ENCODE data around the gene CDV3. TPM values are rescaled to one million over a fixed set of nuclear protein-coding genes. Genes with fewer than 3 reads are reported as not detected.

The CDV3 gene
- total RNA-seq, 2 donors from 2014 or later: 114 to 118 TPM

DNA sequence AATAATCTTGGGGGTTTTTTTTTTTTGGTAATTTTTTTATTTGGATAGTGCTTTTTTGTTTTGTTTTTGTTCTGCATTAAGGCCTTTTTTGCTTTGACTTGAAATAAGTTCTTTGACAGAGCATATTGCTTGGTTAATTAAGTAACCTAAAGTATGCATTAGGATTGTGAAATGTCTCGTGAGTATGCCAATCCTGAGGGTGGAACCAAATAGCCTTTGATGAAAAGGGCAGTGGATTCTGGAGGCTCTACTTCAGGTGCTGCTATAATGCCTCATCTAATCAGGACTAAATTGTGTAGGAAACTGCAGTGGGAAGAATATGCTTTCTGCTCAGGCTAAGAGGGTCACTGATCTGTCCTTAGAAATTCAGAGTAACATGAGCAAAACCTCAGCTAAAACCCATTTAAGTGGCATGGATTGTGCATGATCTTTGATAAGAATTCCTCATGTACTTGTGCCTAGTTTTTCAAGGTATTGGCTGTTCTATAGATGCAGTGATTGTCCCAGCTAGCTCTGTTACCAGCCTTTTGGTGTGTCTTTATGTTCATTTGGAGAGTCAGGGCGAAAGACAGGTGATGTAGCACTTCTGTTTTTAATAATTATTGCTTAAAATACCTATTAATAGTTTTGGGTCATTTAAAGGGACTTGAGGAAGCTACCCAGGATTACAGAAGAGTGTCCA, 15.4 kb downstream of the CDV3 start:
- Mint-ChIP-seq H3K36me3 (ENCODE audit: low read depth) (peaks cover 46% of the 10 kb centered on the region), H3K9me3 (no peaks in the 10 kb centered on the region), H3K4me3 (no peak overlapping the region), H3K4me1 (no peaks in the 10 kb centered on the region), H3K27ac (no peak overlapping the region), H3K27me3 (ENCODE audit: insufficient read depth) (no peaks in the 10 kb centered on the region)
- Histone ChIP-seq H3K4me1 (ENCODE audit: control insufficient read depth, insufficient read depth, low read length) (no peaks in the 10 kb centered on the region), H3K9ac (ENCODE audit: extremely low read depth, low read length, poor library complexity, severe bottlenecking) (no peak overlapping the region), H3K9me3 (ENCODE audit: control insufficient read depth, low read length) (no peaks in the 10 kb centered on the region), H3K27me3 (ENCODE audit: control insufficient read depth, insufficient read depth, low read length, poor library complexity, severe bottlenecking) (no peaks in the 10 kb centered on the region), H3K27ac (ENCODE audit: low read depth, low read length) (no peak overlapping the region), H3K36me3 (ENCODE audit: control insufficient read depth, insufficient read depth, low read length) (peaks cover 64% of the 10 kb centered on the region), H3K4me3 (ENCODE audit: low read length) (no peak overlapping the region)
- no peak for DNase-seq
- 80 to 95% methylated on average over 1 to 2 of the region's 2 CpGs for WGBS, 2 experiments (ENCODE audit: insufficient coverage in 1 of 2, insufficient read length in 1 of 2)
- TF ChIP-seq, protein P1, sequence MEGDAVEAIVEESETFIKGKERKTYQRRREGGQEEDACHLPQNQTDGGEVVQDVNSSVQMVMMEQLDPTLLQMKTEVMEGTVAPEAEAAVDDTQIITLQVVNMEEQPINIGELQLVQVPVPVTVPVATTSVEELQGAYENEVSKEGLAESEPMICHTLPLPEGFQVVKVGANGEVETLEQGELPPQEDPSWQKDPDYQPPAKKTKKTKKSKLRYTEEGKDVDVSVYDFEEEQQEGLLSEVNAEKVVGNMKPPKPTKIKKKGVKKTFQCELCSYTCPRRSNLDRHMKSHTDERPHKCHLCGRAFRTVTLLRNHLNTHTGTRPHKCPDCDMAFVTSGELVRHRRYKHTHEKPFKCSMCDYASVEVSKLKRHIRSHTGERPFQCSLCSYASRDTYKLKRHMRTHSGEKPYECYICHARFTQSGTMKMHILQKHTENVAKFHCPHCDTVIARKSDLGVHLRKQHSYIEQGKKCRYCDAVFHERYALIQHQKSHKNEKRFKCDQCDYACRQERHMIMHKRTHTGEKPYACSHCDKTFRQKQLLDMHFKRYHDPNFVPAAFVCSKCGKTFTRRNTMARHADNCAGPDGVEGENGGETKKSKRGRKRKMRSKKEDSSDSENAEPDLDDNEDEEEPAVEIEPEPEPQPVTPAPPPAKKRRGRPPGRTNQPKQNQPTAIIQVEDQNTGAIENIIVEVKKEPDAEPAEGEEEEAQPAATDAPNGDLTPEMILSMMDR (conservative IDR thresholded peaks at IDR 0.05): no peak

DNA sequence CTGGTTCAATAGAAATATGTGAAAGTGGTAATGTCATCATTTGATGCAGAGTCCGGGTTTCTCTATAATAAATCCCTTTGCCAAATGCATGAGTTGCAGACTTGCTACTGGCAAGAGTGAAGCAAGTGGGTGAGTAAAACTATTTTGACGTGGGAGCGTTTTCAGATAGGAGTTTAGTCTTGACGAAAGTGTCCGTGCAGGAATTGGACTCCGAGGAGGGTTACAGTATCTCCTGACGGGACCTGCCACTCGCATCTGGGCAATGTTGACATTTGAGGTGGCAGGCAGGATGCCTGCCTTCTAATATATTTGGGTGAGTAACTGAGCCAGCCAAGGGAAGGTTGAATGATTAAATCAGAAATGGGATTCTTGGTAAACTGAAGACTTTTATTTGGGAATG, 16.0 kb downstream of the CDV3 start:
- Histone ChIP-seq H3K4me1 (ENCODE audit: control insufficient read depth, insufficient read depth, low read length) (no peaks in the 10 kb centered on the region), H3K9ac (ENCODE audit: extremely low read depth, low read length, poor library complexity, severe bottlenecking) (no peak overlapping the region), H3K27ac (ENCODE audit: low read depth, low read length) (no peak overlapping the region), H3K36me3 (ENCODE audit: control insufficient read depth, insufficient read depth, low read length) (peaks cover 58% of the 10 kb centered on the region), H3K9me3 (ENCODE audit: control insufficient read depth, low read length) (no peaks in the 10 kb centered on the region), H3K27me3 (ENCODE audit: control insufficient read depth, insufficient read depth, low read length, poor library complexity, severe bottlenecking) (no peaks in the 10 kb centered on the region), H3K4me3 (ENCODE audit: low read length) (no peak overlapping the region)
- Mint-ChIP-seq H3K36me3 (ENCODE audit: low read depth) (peaks cover 45% of the 10 kb centered on the region), H3K27me3 (ENCODE audit: insufficient read depth) (no peaks in the 10 kb centered on the region), H3K27ac (no peak overlapping the region), H3K9me3 (no peaks in the 10 kb centered on the region), H3K4me1 (no peaks in the 10 kb centered on the region), H3K4me3 (no peak overlapping the region)
- no peak for DNase-seq
- 94 to 96% methylated on average over 8 of the region's 8 CpGs for WGBS, 2 experiments (ENCODE audit: insufficient coverage in 1 of 2, insufficient read length in 1 of 2)
- TF ChIP-seq, protein P1 (conservative IDR thresholded peaks at IDR 0.05): no peak

DNA sequence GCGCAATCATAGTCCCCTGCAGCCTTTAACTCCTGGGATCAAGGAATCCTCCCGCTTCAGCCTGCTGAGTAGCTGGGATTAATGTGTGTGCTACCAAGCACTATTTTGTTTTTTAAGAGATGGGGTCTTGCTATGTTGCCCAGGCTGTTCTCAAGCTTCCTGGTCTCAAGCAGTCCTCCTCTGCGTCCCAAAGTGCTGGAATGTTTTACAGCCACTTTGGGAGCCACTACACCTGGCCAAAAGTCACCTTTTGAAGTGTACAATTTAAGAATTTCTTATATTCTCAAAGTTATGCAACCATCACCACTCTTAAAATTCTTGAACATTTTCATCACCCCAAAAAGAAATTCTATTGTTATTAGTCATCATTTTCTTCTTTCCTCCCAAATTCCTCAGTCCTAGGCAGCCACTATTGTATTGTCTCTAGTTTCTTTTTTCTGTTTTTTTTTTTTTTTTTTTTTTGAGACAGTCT, 17.8 kb downstream of the CDV3 start:
- TF ChIP-seq, protein P1 (conservative IDR thresholded peaks at IDR 0.05): no peak
- Histone ChIP-seq H3K4me3 (ENCODE audit: low read length) (no peak overlapping the region), H3K27me3 (ENCODE audit: control insufficient read depth, insufficient read depth, low read length, poor library complexity, severe bottlenecking) (no peaks in the 10 kb centered on the region), H3K9me3 (ENCODE audit: control insufficient read depth, low read length) (no peaks in the 10 kb centered on the region), H3K9ac (ENCODE audit: extremely low read depth, low read length, poor library complexity, severe bottlenecking) (no peak overlapping the region), H3K36me3 (ENCODE audit: control insufficient read depth, insufficient read depth, low read length) (peaks cover 40% of the 10 kb centered on the region), H3K27ac (ENCODE audit: low read depth, low read length) (no peak overlapping the region), H3K4me1 (ENCODE audit: control insufficient read depth, insufficient read depth, low read length) (no peaks in the 10 kb centered on the region)
- no peak for DNase-seq
- no peak overlapping the region for H3K4me3 Mint-ChIP-seq
- H3K27me3 Mint-ChIP-seq (ENCODE audit: insufficient read depth): no peaks in the 10 kb centered on the region
- H3K9me3 Mint-ChIP-seq: no peaks in the 10 kb centered on the region
- H3K27ac Mint-ChIP-seq: no peak overlapping the region
- WGBS, 2 experiments (ENCODE audit: insufficient coverage in 1 of 2, insufficient read length in 1 of 2): 96% methylated on average over 3 of the region's 3 CpGs; no CpG with 5 or more reads in 1 of the 2 experiments
- peaks cover 31% of the 10 kb centered on the region for H3K36me3 Mint-ChIP-seq (ENCODE audit: low read depth)
- H3K4me1 Mint-ChIP-seq: no peaks in the 10 kb centered on the region
